HepG2 (cell line): ENCODE results near the gene ANLN. TPM values are rescaled to one million over a fixed set of nuclear protein-coding genes. Genes with fewer than 3 reads are reported as not detected.

Experiments
- ATRX ChIP-seq: sonication (generic); formaldehyde crosslinking; IDR thresholded peaks from 2 replicates; pipeline ENCODE4 v1.4.0; 2020; ENCODE audit warnings: missing genetic modification reagents, borderline replicate concordance
- CTCF ChIP-seq: sonication (generic); formaldehyde crosslinking; IDR thresholded peaks from 2 replicates; pipeline ENCODE4 v1.5.0; 2020; ENCODE audit warnings: mild to moderate bottlenecking, missing genetic modification reagents, moderate library complexity
- ESRRA ChIP-seq: sonication (generic); formaldehyde crosslinking; IDR thresholded peaks from 2 replicates; pipeline ENCODE4 v1.5.1; 2020; ENCODE audit warnings: mild to moderate bottlenecking, low read depth, missing genetic modification reagents
- ETV5 ChIP-seq: IDR thresholded peaks from 2 replicates; pipeline ENCODE4 v1.6.1; 2018; ENCODE audit warnings: missing biosample characterization, missing genetic modification reagents, inconsistent platforms, borderline replicate concordance
- GLI4 ChIP-seq: sonication (generic); formaldehyde crosslinking; IDR thresholded peaks from 2 replicates; pipeline ENCODE4 v1.5.1; 2020; ENCODE audit warnings: missing genetic modification reagents, mild to moderate bottlenecking, moderate library complexity, borderline replicate concordance
- ZBED4 ChIP-seq: sonication (generic); formaldehyde crosslinking; IDR thresholded peaks from 2 replicates; pipeline ENCODE4 v1.4.0; 2020; ENCODE audit warnings: missing genetic modification reagents, borderline replicate concordance
- ZFP36L1 ChIP-seq: sonication (generic); formaldehyde crosslinking; IDR thresholded peaks from 2 replicates; pipeline ENCODE4 v1.8.0; 2022; ENCODE audit warnings: mild to moderate bottlenecking, missing genetic modification reagents, moderate library complexity
- ZNF329 ChIP-seq: sonication (generic); formaldehyde crosslinking; IDR thresholded peaks from 2 replicates; pipeline ENCODE4 v1.9.0; 2021; ENCODE audit warnings: low read depth, mild to moderate bottlenecking, missing genetic modification reagents
- ZNF780A ChIP-seq: sonication (generic); formaldehyde crosslinking; IDR thresholded peaks from 2 replicates; pipeline ENCODE4 v1.8.0; 2022; ENCODE audit warnings: mild to moderate bottlenecking, missing genetic modification reagents, moderate library complexity
- ZSCAN12 ChIP-seq: sonication (generic); formaldehyde crosslinking; IDR thresholded peaks from 2 replicates; pipeline ENCODE4 v1.9.0; 2021; ENCODE audit warnings: mild to moderate bottlenecking, missing genetic modification reagents
- polyA plus RNA-seq, 8 experiments: library from polyadenylated mRNA; depleted of rRNA in 3 of 8; stranded (reverse) in 7 of 8; unstranded in 1 of 8; fragments of >200 nt; fragmentation: Illumina TruSeq in 4 of 8; extraction: Trizol in 4 of 8; gene quantifications; 2 replicates each; pipeline versions ENCODE4 v1.2.1 to v1.2.3, GENCODE V29; 2011 to 2016; ENCODE audit warnings: low read depth in 4 of 8, missing spikeins in 1 of 8, mixed read lengths in 1 of 8; ENCODE audit not compliant: insufficient read depth in 1 of 8
- total RNA-seq, 5 experiments: library from RNA; depleted of rRNA; stranded (reverse); fragments of >200 nt; fragmentation: Illumina TruSeq; extraction: Trizol; gene quantifications; 2 replicates each; pipeline ENCODE4 v1.2.3, GENCODE V29; 2016; ENCODE audit warnings: low read depth in 1 of 5
- TF ChIP-seq, protein P1 (sequence below): sonication (generic); formaldehyde crosslinking; IDR thresholded peaks from 2 replicates; pipeline ENCODE4 v1.9.0; 2021; ENCODE audit warnings: missing genetic modification reagents, mild to moderate bottlenecking, borderline replicate concordance
- TF ChIP-seq, protein P2 (sequence below): sonication (generic); formaldehyde crosslinking; IDR thresholded peaks from 2 replicates; pipeline ENCODE4 v1.4.0; 2020; ENCODE audit warnings: missing genetic modification reagents
- TF ChIP-seq, protein P3 (sequence below): sonication (generic); formaldehyde crosslinking; IDR thresholded peaks from 2 replicates; pipeline ENCODE4 v1.5.1; 2020; ENCODE audit warnings: missing genetic modification reagents, mild to moderate bottlenecking, borderline replicate concordance
- TF ChIP-seq, protein P4 (sequence below): sonication (generic); formaldehyde crosslinking; IDR thresholded peaks from 2 replicates; pipeline ENCODE4 v1.8.1; 2023; ENCODE audit warnings: mild to moderate bottlenecking, missing genetic modification reagents
- TF ChIP-seq, protein P5 (sequence below): sonication (generic); formaldehyde crosslinking; IDR thresholded peaks from 2 replicates; pipeline ENCODE4 v1.5.0; 2020; ENCODE audit warnings: mild to moderate bottlenecking, missing genetic modification reagents

Gene ANLN
- total and polyA plus RNA-seq, 2 of the 13 experiments (the other 11 are each of a cell fraction or from before 2014, with no cell fraction given), result 20.0 to 72.0 TPM

- TF ChIP-seq, protein P1, sequence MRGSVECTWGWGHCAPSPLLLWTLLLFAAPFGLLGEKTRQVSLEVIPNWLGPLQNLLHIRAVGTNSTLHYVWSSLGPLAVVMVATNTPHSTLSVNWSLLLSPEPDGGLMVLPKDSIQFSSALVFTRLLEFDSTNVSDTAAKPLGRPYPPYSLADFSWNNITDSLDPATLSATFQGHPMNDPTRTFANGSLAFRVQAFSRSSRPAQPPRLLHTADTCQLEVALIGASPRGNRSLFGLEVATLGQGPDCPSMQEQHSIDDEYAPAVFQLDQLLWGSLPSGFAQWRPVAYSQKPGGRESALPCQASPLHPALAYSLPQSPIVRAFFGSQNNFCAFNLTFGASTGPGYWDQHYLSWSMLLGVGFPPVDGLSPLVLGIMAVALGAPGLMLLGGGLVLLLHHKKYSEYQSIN (CRISPR knock-in tag), result no peak
- TF ChIP-seq CTCF (CRISPR knock-in tag), result no peak
- no peak for TF ChIP-seq ETV5 (CRISPR knock-in tag)
- TF ChIP-seq, protein P2, sequence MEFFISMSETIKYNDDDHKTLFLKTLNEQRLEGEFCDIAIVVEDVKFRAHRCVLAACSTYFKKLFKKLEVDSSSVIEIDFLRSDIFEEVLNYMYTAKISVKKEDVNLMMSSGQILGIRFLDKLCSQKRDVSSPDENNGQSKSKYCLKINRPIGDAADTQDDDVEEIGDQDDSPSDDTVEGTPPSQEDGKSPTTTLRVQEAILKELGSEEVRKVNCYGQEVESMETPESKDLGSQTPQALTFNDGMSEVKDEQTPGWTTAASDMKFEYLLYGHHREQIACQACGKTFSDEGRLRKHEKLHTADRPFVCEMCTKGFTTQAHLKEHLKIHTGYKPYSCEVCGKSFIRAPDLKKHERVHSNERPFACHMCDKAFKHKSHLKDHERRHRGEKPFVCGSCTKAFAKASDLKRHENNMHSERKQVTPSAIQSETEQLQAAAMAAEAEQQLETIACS (CRISPR knock-in tag), result no peak
- TF ChIP-seq, protein P3, sequence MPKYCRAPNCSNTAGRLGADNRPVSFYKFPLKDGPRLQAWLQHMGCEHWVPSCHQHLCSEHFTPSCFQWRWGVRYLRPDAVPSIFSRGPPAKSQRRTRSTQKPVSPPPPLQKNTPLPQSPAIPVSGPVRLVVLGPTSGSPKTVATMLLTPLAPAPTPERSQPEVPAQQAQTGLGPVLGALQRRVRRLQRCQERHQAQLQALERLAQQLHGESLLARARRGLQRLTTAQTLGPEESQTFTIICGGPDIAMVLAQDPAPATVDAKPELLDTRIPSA (CRISPR knock-in tag), result no peak
- TF ChIP-seq, protein P4, sequence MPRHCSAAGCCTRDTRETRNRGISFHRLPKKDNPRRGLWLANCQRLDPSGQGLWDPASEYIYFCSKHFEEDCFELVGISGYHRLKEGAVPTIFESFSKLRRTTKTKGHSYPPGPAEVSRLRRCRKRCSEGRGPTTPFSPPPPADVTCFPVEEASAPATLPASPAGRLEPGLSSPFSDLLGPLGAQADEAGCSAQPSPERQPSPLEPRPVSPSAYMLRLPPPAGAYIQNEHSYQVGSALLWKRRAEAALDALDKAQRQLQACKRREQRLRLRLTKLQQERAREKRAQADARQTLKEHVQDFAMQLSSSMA (CRISPR knock-in tag), result peak; percentile 43; the same call in 1 of the 2 replicates
- TF ChIP-seq ZFP36L1, result no peak
- TF ChIP-seq ZSCAN12 (CRISPR knock-in tag), result no peak
- no peak; the same call in 1 of the 2 replicates for TF ChIP-seq ZNF329
- TF ChIP-seq, protein P5, sequence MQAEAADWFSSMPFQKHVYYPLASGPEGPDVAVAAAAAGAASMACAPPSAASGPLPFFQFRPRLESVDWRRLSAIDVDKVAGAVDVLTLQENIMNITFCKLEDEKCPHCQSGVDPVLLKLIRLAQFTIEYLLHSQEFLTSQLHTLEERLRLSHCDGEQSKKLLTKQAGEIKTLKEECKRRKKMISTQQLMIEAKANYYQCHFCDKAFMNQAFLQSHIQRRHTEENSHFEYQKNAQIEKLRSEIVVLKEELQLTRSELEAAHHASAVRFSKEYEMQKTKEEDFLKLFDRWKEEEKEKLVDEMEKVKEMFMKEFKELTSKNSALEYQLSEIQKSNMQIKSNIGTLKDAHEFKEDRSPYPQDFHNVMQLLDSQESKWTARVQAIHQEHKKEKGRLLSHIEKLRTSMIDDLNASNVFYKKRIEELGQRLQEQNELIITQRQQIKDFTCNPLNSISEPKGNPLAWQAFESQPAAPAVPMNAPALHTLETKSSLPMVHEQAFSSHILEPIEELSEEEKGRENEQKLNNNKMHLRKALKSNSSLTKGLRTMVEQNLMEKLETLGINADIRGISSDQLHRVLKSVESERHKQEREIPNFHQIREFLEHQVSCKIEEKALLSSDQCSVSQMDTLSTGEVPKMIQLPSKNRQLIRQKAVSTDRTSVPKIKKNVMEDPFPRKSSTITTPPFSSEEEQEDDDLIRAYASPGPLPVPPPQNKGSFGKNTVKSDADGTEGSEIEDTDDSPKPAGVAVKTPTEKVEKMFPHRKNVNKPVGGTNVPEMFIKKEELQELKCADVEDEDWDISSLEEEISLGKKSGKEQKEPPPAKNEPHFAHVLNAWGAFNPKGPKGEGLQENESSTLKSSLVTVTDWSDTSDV, result no peak; the same call in 1 of the 2 replicates
- TF ChIP-seq ESRRA (CRISPR knock-in tag), result no peak
- TF ChIP-seq ZBED4 (CRISPR knock-in tag), result no peak
- TF ChIP-seq ATRX (CRISPR knock-in tag), result no peak
- TF ChIP-seq ZNF780A (CRISPR knock-in tag), result no peak
- no peak for TF ChIP-seq GLI4 (CRISPR knock-in tag)
These were observed at the start of gene ANLN (continued) for GRCh38 chr7:36389371-36390198.
